Measurements from ENCODE around the gene GCK. TPM values are rescaled to one million over a fixed set of nuclear protein-coding genes. Genes with fewer than 3 reads are reported as not detected.

The GCK gene
- total and polyA plus RNA-seq, 2 donors (not counting 3 experiments of a cell fraction or from before 2014, with no cell fraction given), result 0.17 to 0.51 TPM

- H3K4me1 ChIP-seq (ENCODE audit: control insufficient read depth, extremely low read depth, insufficient read depth, low read length), result peaks cover 5% of the 10 kb centered on the region
- no peak overlapping the region for H3K4me3 ChIP-seq (replicated peaks in 1 of 3; ENCODE audit: insufficient read depth in 1 of 3, low read depth in 1 of 3, low read length in 3 of 3)
- POLR2A ChIA-PET, result no interaction called here
- CTCF ChIA-PET, result no interaction called here
- no peak for DNase-seq (ENCODE audit: low read depth, low spot score)
- no peak overlapping the region for H3K4me2 ChIP-seq (ENCODE audit: insufficient read depth, low read length)
- H2AFZ ChIP-seq (ENCODE audit: low read depth, low read length), result no peak overlapping the region
- H3K27me3 ChIP-seq (ENCODE audit: control insufficient read depth in 2 of 2, insufficient read depth in 2 of 2, low read length in 2 of 2), result peaks cover 8 to 12% of the 10 kb centered on the region in 2 experiments
- dilution Hi-C loops (cut with MboI; ENCODE audit: extremely low pct_ligation_motif_present, low sequenced_read_pairs) (no loop called here), intact Hi-C loops (cut with micrococcal nuclease) (no loop called here)
- no peak overlapping the region for H3K9ac ChIP-seq (replicated peaks; ENCODE audit: extremely low read depth, insufficient read depth, low read length)
- no peak for TF ChIP-seq FOS (IDR thresholded peaks at IDR 0.05; ENCODE audit: borderline replicate concordance, insufficient read depth, low read length)
- no peak for TF ChIP-seq POLR2AphosphoS5 (IDR thresholded peaks at IDR 0.05; ENCODE audit: insufficient read depth, low read depth, low read length)
- no peak for TF ChIP-seq EZH2 (IDR thresholded peaks at IDR 0.05; ENCODE audit: borderline replicate concordance, low read depth, low read length, severe bottlenecking)
- TF ChIP-seq MYC (IDR thresholded peaks at IDR 0.05; ENCODE audit: low read depth, low read length), result no peak
- no peak for TF ChIP-seq POLR2A (IDR thresholded peaks at IDR 0.05; ENCODE audit: low read depth, low read length)
- no peak for TF ChIP-seq GATA2 (IDR thresholded peaks at IDR 0.05; ENCODE audit: insufficient read depth, insufficient read length, low read depth, low read length)
- TF ChIP-seq CTCF (IDR thresholded peaks at IDR 0.05; ENCODE audit: extremely low read depth in 1 of 2, insufficient read depth in 1 of 2, low read depth in 1 of 2, low read length in 2 of 2), result no peak
- no peak for TF ChIP-seq MAX (IDR thresholded peaks at IDR 0.05; ENCODE audit: insufficient read depth, insufficient read length)
- TF ChIP-seq JUN (IDR thresholded peaks at IDR 0.05; ENCODE audit: borderline replicate concordance, insufficient read depth, insufficient read length, low read depth), result no peak
- no peak overlapping the region for H3K27ac ChIP-seq (ENCODE audit: insufficient read depth, low read depth, low read length)
- H3K36me3 ChIP-seq (ENCODE audit: control insufficient read depth in 2 of 2, extremely low read depth in 1 of 2, insufficient read depth in 2 of 2, low read length in 2 of 2), result no peaks in the 10 kb centered on the region
- no peaks in the 10 kb centered on the region for H3K9me1 ChIP-seq (replicated peaks; ENCODE audit: control insufficient read depth, extremely low read depth, insufficient read depth, low read length)
- no peak for FAIRE-seq
- no peaks in the 10 kb centered on the region for H4K20me1 ChIP-seq (replicated peaks; ENCODE audit: control insufficient read depth, extremely low read depth, insufficient read depth, low read length)
- no peaks in the 10 kb centered on the region for H3K9me3 ChIP-seq (replicated peaks; ENCODE audit: control insufficient read depth, insufficient read depth, low read length)
- BruUV-seq (replicated peaks), result no TSS peak
- H3K79me2 ChIP-seq (ENCODE audit: control insufficient read depth, insufficient read depth, low read length), result no peaks in the 10 kb centered on the region
Observed at GRCh38 chr7:44187636-44188416, 1.4 kb downstream of the GCK start.
